Ishikawa (cell line): ENCODE results near the gene TRIM51G.
A peak's percentile ranks its signal among the peaks of the same experiment; 100 is the strongest.
"Not testable (repeated sequence)": the region's sequence is repeated elsewhere in the genome, so short reads cannot be mapped to it uniquely, and the experiment has no call there.

ENCODE experiments used
- CEBPB ChIP-seq: IDR thresholded peaks from 2 replicates; pipeline ENCODE4 v1.6.1; 2012
- FOXM1 ChIP-seq: IDR thresholded peaks from 2 replicates; pipeline ENCODE4 v1.6.1; 2012; ENCODE audit warnings: low read depth, borderline replicate concordance
- RAD21 ChIP-seq: IDR thresholded peaks from 2 replicates; pipeline ENCODE4 v1.6.1; 2012; ENCODE audit warnings: low read depth
- TAF1 ChIP-seq: IDR thresholded peaks from 2 replicates; pipeline ENCODE4 v1.6.1; 2012; ENCODE audit warnings: low read depth, mild to moderate bottlenecking
- TF ChIP-seq, protein P1 (sequence below): IDR thresholded peaks from 2 replicates; pipeline ENCODE4 v1.6.1; 2012; ENCODE audit warnings: low read depth, mild to moderate bottlenecking

The TRIM51G gene, protein sequence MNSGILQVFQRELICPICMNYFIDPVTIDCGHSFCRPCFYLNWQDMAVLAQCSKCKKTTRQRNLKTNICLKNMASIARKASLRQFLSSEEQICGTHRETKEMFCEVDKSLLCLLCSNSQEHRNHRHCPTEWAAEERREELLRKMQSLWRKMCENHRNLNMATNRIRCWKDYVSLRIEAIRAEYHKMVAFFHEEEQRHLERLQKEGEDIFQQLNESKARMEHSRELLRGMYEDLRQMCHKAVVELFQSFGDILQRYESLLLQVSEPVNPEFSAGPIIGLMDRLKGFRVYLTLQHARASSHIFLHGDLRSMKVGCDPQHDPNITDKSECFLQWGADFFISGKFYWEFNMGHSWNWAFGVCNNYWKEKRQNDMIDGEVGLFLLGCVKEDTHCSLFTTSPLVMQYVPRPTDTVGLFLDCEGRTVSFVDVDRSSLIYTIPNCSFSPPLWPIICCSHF

DNA sequence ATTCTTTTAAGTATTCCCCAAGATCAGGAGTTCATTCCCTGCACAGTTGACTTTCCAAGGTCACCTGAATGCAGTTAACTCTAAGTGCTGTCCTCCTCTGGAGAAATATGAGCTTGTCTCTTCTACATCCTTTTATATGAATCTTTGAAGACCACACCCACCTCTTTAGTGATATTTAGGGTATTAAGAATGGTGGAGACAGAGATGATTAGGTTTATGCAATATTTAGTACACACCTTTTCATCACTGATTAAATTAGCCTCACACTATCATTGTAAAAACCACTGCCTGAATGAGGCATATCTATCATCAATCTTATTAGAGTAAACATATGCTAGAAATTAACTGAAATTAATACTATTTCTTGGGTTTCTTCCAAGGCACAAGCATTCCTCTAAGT lies at the start of gene TRIM51G:
TRIM51G (minus strand) TSS at position 101 of the 400 bp plus-strand sequence. CDS start 2,190 bp downstream, outside the sequence.
- not testable (repeated sequence) for TF ChIP-seq TAF1, CEBPB, RAD21

DNA sequence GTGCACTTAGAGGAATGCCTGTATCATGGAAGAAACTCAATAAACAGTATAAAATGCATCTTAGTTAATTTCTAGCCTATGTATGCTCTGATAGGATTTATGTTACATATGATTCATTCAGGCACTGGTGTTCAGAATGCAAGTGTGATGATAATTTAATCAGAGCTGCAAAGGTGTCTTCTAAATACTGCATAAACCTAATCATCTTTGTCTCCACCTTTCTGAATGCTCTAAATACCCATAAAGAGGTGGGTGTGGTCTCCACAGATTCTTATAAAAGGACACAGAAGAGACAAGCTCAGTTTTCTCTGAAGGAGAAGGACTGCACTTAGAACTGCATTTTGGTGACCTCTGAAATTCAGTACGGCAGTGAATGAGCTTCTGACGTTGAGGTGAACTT lies 44.8 kb upstream of the TRIM51G start, which contains the start of gene TRIM49B:
TRIM49B (plus strand) TSS at position 301 of the 400 bp plus-strand sequence. CDS start 2,777 bp downstream, outside the sequence.
- not testable (repeated sequence) for TF ChIP-seq TAF1, FOXM1
- TF ChIP-seq, protein P1, sequence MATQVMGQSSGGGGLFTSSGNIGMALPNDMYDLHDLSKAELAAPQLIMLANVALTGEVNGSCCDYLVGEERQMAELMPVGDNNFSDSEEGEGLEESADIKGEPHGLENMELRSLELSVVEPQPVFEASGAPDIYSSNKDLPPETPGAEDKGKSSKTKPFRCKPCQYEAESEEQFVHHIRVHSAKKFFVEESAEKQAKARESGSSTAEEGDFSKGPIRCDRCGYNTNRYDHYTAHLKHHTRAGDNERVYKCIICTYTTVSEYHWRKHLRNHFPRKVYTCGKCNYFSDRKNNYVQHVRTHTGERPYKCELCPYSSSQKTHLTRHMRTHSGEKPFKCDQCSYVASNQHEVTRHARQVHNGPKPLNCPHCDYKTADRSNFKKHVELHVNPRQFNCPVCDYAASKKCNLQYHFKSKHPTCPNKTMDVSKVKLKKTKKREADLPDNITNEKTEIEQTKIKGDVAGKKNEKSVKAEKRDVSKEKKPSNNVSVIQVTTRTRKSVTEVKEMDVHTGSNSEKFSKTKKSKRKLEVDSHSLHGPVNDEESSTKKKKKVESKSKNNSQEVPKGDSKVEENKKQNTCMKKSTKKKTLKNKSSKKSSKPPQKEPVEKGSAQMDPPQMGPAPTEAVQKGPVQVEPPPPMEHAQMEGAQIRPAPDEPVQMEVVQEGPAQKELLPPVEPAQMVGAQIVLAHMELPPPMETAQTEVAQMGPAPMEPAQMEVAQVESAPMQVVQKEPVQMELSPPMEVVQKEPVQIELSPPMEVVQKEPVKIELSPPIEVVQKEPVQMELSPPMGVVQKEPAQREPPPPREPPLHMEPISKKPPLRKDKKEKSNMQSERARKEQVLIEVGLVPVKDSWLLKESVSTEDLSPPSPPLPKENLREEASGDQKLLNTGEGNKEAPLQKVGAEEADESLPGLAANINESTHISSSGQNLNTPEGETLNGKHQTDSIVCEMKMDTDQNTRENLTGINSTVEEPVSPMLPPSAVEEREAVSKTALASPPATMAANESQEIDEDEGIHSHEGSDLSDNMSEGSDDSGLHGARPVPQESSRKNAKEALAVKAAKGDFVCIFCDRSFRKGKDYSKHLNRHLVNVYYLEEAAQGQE = not testable (repeated sequence)

DNA sequence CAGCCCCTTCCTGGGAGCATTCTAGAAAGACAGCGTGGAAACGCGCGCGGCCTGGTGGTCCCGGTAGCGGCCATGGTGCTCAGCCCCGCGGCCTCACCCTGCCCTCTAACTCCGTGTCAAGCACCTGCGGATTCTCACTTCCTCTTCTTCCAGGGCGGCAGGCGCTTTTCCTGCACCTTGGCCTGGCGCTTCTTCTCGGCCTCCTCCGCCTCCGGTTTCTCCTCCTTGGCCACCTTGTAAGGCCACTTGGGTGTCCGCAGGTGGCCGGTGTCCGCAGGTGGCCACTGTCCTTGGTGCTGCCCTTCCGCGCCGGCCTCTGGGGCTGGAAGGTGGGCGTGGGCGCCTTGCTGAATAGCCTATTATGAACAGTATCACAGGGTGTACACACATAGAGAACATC lies 15.1 kb downstream of the TRIM51G start:
- TF ChIP-seq, protein P1 = peak; percentile 68
